Urothelium cell line (cell line): ENCODE data around the gene PRKCA.
"Not testable (repeated sequence)": the region's sequence is repeated elsewhere in the genome, so short reads cannot be mapped to it uniquely, and the experiment has no call there.

Source experiments
- DNase-seq: peaks from one replicate; pipeline ENCODE4 v3.0.0; 2011; ENCODE audit warnings: low spot score, mixed read lengths
- FAIRE-seq: peaks from 2 replicates; lab custom pipeline; 2011; peaks lifted over from hg19 to GRCh38; lab: Jason Lieb, UNC

The PRKCA gene

DNA sequence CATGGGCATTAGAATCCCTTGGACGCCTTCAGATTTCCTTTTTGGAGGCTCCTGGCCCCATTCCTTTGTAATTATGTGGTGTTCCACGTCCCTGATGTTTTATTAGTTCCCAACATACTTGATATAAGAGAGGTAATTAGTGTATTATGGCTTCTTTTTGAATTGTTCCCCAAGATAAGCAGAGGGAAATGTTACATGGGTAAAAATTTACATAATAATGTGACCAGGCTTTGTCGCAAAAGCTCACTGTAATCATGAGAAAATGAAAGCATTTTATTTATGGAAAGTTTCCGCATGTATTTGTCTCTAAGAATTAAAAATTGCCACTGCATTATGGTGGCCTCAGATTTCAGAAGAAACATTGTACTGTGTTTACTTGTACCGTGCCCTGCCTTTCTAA, 177.8 kb downstream of the PRKCA start:
- FAIRE-seq, result no peak

DNA sequence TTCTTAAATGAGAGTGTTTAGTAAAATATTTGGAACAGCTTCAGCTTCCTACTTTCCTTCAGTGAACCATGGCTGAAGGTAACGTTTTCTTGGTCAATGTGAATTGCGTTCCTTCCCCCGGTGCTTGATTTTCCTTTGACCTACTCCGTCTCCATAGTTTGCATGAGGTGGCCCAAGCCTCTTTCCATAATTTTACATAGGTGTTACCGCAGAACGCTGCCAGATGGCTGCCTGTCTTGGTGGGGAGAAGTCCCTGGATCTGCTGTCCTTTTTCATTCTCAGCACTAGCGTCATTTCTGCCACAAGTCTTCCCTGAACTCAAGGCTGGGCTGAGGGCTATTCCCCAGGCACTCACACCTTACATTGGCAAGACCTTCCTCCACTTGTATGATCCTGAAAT, 178.4 kb downstream of the PRKCA start:
- FAIRE-seq (no peak), DNase-seq (no peak)

More for the DNA sequence above, 177.8 kb downstream of the PRKCA start:
- no peak for DNase-seq

DNA sequence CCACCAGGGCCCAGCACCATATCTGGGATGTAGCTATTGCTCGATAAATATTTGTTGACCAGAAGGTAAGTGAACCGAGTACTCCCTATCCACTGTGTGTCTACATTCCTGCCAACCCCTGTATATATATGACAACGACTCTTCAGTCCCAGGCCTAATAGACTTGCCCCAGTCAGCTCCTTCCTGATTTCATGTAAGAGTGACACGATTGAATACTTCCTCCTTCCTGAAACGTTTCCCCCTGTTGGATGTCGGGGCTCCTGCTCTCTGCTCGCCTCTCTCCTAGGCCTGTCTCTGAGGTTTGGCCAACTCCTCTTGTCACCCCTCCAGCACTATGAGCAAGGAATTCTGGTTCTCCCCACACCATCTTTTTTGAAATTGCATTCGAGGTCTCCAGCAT, 178.9 kb downstream of the PRKCA start:
- FAIRE-seq (no peak), DNase-seq (no peak)

GRCh38 chr17:66483906-66484305, 181.5 kb downstream of the PRKCA start:
- DNase-seq, result no peak
- peak; percentile 27 for FAIRE-seq

DNA sequence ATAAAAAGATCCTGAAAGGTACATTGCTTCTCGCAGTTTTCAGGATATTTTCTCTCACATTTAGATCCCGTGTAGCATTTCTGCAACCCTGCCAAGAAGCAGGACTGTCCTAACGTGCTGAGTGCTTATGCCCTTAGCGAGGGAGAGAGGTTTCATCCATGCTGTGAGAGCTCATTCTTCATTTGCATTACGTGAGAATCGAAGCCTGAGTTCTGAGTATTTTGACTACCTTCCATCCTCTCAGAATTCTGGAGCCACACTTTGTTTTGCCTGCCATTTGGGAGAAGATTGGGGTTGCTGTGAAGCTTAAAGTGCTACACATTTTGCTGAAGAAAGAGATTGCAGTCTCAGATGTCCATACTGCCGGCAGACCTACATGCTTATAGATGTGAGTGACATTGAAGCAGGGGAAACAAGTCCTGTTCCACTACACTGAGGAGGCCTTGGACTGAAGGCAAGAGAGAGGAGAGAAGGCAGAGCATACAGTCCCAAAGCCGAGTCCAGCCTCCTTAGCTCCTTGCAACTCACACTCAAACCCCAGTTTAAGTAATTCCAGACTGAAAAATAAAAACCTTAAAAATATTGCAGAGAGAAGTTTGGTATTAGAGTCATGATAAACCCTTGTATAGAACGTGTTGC, 183.0 kb downstream of the PRKCA start:
- no peak for FAIRE-seq

DNA sequence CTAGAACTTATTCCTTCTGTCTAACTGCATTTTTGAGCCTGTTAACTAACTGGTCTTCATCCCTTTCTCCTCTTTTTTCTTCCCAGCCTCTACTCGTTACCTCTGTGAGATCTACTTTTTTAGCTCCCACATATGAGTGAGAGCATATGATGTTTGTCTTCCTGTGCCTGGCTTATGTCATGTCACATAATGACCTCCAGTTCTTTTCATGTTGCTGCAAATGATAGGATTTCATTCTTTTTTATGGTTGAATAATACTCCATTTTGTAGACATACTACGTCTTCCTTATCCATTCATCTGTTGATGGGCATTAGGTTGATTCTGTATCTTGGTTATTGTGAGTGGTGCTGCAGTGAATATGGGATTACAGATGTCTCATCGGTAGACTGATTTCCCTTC, 184.7 kb downstream of the PRKCA start:
- DNase-seq (no peak), FAIRE-seq (no peak)

More for the DNA sequence above, 183.0 kb downstream of the PRKCA start:
- DNase-seq, result no peak

GRCh38 chr17:66487981-66488468, 185.6 kb downstream of the PRKCA start:
- DNase-seq (no peak), FAIRE-seq (no peak)

DNA sequence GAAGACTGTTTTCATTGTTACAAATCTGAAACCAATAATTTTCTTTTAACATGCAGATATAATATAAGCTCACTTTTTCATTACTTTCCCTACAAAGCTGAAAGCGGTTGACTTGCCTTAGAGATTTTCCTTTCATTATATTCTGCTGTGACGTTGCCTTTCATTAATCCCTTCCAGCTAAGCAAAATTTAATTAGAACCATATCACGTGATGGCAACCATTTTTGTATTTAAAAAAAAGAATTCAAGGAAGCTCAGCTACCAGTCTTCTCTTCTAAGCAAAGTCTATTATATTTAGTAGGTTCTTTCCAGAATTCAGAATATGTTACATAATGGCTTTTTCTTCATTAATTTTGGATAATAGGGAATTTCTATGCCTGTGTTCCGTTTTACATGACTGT, 186.5 kb downstream of the PRKCA start:
- FAIRE-seq, result no peak
- no peak for DNase-seq

DNA sequence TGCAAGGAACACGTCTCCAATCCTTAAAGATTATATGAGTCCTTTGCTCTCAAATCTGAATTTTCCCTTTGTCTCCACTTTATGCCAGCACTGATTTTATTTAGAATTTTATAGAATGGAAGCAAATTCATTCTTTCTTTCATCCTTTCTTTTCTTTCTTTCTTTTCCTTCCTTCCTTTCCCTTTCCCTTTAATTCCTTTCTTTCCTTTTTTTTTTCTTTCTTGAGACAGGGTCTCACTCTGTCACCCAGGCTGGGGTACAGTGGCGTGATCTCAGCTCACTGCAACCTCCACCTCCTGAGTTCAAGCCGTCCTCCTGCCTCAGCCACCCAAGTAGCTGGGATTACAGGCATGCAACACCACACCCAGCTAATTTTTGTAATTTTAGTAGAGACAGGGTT, 187.2 kb downstream of the PRKCA start:
- not testable (repeated sequence) for FAIRE-seq, DNase-seq

- FAIRE-seq (no peak), DNase-seq (no peak)
Observed at GRCh38 chr17:66491213-66491612, 188.8 kb downstream of the PRKCA start.

DNA sequence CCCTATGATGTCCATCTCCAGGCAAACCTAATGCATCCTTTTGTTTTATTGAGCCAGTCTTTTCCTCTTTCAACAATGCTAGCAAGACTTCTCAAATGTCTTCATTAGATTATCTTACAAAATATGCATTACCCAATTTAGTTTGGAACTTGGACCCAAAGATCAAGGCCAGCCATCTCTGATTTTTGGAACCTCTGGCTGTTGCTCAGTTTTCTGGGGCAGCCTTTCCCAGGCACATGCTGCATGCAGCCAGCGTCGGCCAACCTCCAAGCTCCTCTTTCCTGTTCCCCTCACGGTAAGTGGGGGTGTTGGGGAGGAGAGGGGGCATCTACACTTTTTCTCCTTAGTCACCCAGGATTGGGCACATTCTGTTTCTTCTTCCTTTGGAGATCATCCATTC, 189.3 kb downstream of the PRKCA start:
- DNase-seq, result no peak
- no peak for FAIRE-seq

- FAIRE-seq, result no peak
Observed at GRCh38 chr17:66492080-66492479, 189.7 kb downstream of the PRKCA start.

DNA sequence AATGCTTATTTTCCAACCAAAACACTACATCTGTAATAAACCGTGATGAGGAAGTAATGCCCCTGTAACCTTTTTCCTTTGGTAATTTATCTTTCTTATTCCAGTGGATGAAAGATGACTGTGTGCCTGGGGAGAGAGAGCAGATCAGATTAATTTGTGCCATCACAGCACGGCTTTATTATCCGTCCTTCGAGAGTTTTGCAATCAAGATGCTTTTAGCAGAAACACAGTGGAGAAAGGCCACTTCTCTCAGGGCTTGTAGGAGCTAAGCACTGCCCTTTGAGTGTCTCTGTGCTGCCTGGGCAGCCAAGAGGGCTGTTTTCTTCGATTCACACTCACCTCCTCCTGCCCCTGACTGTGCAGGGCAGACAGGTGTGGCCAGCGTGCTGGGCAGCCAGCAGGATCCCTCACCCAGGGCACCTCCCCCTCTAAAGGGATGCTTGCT, 190.2 kb downstream of the PRKCA start:
- peak; percentile 32 for DNase-seq
- FAIRE-seq, result no peak

More at GRCh38 chr17:66492080-66492479, 189.7 kb downstream of the PRKCA start:
- no peak for DNase-seq

DNA sequence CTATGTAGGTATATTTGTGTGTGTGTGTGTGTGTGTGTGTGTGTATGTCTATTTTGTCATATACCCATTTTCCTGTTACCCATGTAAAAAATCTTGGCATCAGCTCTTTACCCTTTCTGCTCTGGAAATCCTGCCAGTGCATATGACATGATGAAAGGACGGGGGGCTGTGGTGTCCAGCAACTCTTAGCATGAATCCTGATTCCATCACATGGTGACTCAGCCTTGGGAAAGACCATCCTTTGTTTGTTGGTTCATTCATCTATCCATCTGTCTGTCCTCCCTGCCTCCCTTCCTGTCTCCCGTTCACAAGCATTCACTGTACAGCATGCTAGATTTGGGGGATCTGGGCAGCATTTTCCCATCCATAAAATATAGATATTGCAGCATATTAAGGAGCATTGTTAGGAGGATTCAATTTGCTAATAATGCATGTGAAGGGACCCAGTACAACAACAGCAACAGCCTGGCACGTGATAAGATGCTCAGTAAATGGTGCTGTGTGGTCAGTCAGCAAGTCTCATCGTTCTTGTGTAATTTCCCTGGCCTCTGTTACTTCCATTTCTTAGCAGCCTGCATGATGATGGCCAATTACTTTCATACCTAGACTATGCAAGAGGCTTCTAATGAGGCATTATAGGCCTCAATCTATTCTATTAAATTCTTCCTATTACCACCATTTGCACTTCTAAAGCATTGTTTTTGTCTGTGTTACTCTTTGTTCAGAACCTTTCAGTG, 191.0 kb downstream of the PRKCA start:
- FAIRE-seq (peak; percentile 59), DNase-seq (peak; percentile 58)

DNA sequence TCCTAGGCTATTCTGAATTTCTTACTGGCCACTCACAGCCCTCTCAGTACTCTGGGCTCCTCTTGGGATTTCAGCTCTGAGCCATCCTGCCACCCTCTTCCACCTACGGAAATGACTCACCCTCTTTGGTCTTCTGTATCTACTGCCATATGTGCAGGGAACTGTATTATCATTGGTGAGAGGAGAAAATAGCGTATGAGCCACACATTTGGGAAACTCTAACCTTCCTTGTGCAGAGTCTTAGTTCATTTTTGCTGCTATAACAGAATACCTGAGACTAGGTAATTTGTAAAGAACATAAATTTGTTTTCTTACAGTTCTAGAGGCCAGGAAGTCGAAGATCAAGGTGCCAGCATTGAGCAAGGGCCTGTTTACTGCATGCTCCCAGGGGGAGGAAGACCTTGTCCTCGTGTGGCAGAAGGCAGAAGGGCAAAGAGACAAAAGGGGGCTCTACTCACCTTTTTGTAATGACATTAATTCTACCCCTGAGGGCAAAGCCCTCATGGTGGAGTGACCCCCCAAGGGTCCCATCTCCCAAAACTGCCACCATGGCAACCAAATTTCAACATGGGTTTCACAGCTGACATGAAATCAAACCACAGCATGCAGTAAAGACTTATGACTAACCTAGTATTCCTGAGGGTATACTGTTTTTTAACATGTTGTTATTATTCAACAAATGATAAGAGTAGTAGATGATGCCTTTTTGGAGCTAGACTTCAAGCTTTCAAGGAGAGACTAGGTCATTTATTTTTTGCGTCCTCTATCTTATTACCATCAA, 191.8 kb downstream of the PRKCA start:
- FAIRE-seq, result no peak

GRCh38 chr17:66495035-66495434, 192.6 kb downstream of the PRKCA start:
- no peak for DNase-seq

More for the DNA sequence above, 191.8 kb downstream of the PRKCA start:
- DNase-seq, result peak; percentile 88

DNA sequence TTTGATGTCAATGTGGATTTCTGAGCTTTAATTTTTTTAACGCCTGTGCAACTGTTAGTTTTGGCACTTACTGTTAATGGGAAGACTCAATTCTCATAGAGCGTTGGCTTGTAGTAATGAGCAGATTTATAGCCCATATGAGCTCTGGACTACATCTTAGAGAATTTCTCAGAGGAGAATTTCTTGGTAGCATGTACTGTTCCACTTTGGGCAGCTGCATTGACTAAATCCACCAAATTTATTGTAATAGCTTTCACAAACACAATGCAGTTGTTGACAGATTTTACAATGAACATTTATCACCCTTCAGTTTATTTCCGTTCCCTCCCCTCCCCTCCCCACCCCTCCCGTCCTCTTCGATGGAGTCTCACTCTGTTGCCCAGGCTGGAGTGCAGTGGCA, 193.9 kb downstream of the PRKCA start:
- DNase-seq (no peak), FAIRE-seq (no peak)

More at GRCh38 chr17:66495035-66495434, 192.6 kb downstream of the PRKCA start:
- no peak for FAIRE-seq

DNA sequence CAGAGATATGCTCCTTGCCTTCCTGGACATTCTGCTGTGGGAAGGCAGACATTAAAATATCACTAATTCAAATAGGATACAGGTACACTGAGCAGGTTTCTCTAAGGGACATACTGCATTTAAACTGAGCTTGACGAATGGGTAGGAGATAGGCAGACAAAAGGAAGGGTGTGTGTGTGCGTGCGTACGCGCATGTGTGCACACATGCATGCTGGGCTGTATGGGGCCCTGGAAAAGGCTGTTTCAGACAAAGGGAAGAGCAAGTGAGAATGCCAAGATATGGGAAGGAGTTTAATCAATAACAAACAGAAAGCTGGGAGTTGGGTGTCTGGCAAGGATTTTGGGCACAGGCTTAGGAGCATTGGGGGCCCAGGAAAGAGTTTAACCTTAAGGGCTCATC, 196.2 kb downstream of the PRKCA start:
- FAIRE-seq, result no peak
- no peak for DNase-seq

- FAIRE-seq, result no peak
- no peak for DNase-seq
Observed at GRCh38 chr17:66506641-66507040, 204.2 kb downstream of the PRKCA start.

GRCh38 chr17:66507103-66507923, 204.9 kb downstream of the PRKCA start:
- FAIRE-seq, result no peak

More at GRCh38 chr17:66507103-66507923, 204.9 kb downstream of the PRKCA start:
- DNase-seq, result peak; percentile 85
